GM06990 (cell line): ENCODE measurements around the gene CRIM1.
"Not testable (repeated sequence)": the region's sequence is repeated elsewhere in the genome, so short reads cannot be mapped to it uniquely, and the experiment has no call there.

ENCODE experiments used
- DNase-seq: peaks from one replicate; pipeline ENCODE4 v3.0.0-alpha.2; 2011; ENCODE audit not compliant: insufficient read length; ENCODE audit errors: extremely low read depth
- H3K27me3 ChIP-seq: replicated peaks from 2 replicates; pipeline ENCODE4 v1.6.0; 2011; ENCODE audit warnings: low read length; ENCODE audit not compliant: control insufficient read depth, insufficient read depth
- H3K36me3 ChIP-seq: 2 replicates; pipeline ENCODE4 v1.5.1; 2011; ENCODE audit warnings: low read length; ENCODE audit not compliant: control insufficient read depth, insufficient read depth
- H3K4me3 ChIP-seq: replicated peaks from 2 replicates; pipeline ENCODE4 v1.5.1; 2011; ENCODE audit warnings: low read depth, mild to moderate bottlenecking, control low read depth, low read length
- CTCF ChIP-seq: IDR thresholded peaks from 2 replicates; pipeline ENCODE4 v1.5.1; 2011; ENCODE audit warnings: low read length, control low read depth, mild to moderate bottlenecking, inconsistent platforms; ENCODE audit not compliant: insufficient read depth, poor library complexity, severe bottlenecking

The CRIM1 gene

GRCh38 chr2:36360063-36360462 is 4.5 kb downstream of the CRIM1 start:
- TF ChIP-seq CTCF, result no peak
- Histone ChIP-seq H3K36me3 (no peaks in the 10 kb centered on the region), H3K4me3 (no peak overlapping the region), H3K27me3 (peaks cover 2% of the 10 kb centered on the region)
- DNase-seq, result no peak

GRCh38 chr2:36360834-36361233 is 5.3 kb downstream of the CRIM1 start:
- H3K27me3 ChIP-seq, result peaks cover 2% of the 10 kb centered on the region
- H3K4me3 ChIP-seq, result no peak overlapping the region
- no peaks in the 10 kb centered on the region for H3K36me3 ChIP-seq
- TF ChIP-seq CTCF, result no peak
- DNase-seq, result no peak

GRCh38 chr2:36361396-36361795 is 5.8 kb downstream of the CRIM1 start:
- peaks cover 2% of the 10 kb centered on the region for H3K27me3 ChIP-seq
- no peak overlapping the region for H3K4me3 ChIP-seq
- TF ChIP-seq CTCF, result no peak
- H3K36me3 ChIP-seq, result no peaks in the 10 kb centered on the region
- DNase-seq, result no peak

DNA sequence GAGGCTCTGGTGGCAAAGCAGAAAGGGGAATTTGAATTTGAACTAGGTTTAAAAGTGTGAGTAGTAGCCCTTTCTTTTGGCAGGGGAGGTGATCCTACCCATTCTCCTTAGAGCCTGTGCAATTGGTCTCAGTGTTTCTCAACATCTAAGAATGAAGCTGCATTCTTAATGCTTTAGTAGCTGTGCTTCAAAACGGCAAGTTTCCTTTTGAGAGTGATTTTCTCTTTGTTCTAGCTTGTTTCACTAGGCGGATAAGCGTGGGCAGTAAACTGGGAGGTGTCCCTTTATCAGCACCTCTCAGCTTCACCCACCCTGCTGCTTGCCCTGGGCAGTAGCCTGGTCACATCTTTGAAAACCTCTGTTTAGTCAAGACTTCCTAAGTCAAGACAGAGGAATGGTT is 6.7 kb downstream of the CRIM1 start:
- Histone ChIP-seq H3K4me3 (no peak overlapping the region), H3K36me3 (no peaks in the 10 kb centered on the region), H3K27me3 (peaks cover 2% of the 10 kb centered on the region)
- TF ChIP-seq CTCF, result no peak
- DNase-seq, result no peak

DNA sequence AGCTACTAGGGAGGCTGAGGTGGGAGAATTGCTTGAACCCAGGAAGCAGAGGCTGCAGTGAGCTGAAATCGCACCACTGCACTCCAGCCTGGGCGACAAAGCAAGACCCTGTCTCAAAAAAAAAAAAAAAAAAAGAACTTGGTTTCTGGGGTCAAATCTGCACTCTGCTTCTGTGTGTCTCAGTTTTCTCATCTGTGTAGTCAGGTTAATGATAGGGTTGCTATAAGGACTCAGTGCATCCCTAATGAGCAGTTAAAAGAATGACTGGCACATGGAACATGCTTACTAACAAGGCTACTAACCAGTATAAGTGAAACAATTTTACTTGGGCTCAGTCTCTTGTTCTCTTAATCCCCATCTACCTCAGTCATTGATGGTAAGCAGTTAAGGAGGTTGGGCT is 7.5 kb downstream of the CRIM1 start:
- H3K36me3 ChIP-seq, H3K27me3 ChIP-seq, DNase-seq, H3K4me3 ChIP-seq: not testable (repeated sequence)

- H3K36me3 ChIP-seq, result no peaks in the 10 kb centered on the region
- H3K4me3 ChIP-seq, result no peak overlapping the region
- TF ChIP-seq CTCF, result no peak
- DNase-seq, result no peak
- no peaks in the 10 kb centered on the region for H3K27me3 ChIP-seq
Measured at GRCh38 chr2:36366491-36367120, 11.0 kb downstream of the CRIM1 start.
